Brain microvascular endothelial cell (primary cell): ENCODE data around the gene NAA38.

ENCODE experiments used
- DNase-seq: peaks from one replicate; pipeline ENCODE4 v3.0.0-alpha.2; 2020
- H3K27ac ChIP-seq: fragments of 250-450 bp; sonication (Bioruptor Pico); 2 replicates; pipeline ENCODE4 v1.5.1; 2020; ENCODE audit warnings: mild to moderate bottlenecking, moderate library complexity
- H3K27me3 ChIP-seq: fragments of 250-450 bp; sonication (Bioruptor Pico); replicated peaks from 2 replicates; pipeline ENCODE4 v1.5.1; 2020; ENCODE audit warnings: mild to moderate bottlenecking
- H3K36me3 ChIP-seq: fragments of 250-450 bp; sonication (Bioruptor Pico); replicated peaks from 2 replicates; pipeline ENCODE4 v1.5.1; 2020; ENCODE audit warnings: mild to moderate bottlenecking
- H3K4me3 ChIP-seq: 2 replicates; pipeline ENCODE4 v1.5.1; 2011; ENCODE audit warnings: low read depth, mild to moderate bottlenecking, control low read depth, low read length, moderate library complexity
- CTCF ChIP-seq: IDR thresholded peaks from 2 replicates; pipeline ENCODE4 v1.5.1; 2011; ENCODE audit warnings: low read depth, mild to moderate bottlenecking, moderate library complexity, low read length, control low read depth, inconsistent platforms; ENCODE audit errors: missing control alignments
- in situ Hi-C: cut with HindIII; loops from 2 replicates; pipeline ENCODE4 v1.10.0; 2017; ENCODE audit warnings: low sequenced_read_pairs, low pct_ligation_motif_present

The NAA38 gene

GRCh38 chr17:7887038-7887481 is 29.7 kb upstream of the NAA38 start:
- no peak for TF ChIP-seq CTCF
- in situ Hi-C loops, result no loop called here
- peak overlapping the region; percentile 71 for H3K27ac ChIP-seq
- peak overlapping the region; percentile 81 for H3K4me3 ChIP-seq
- H3K36me3 ChIP-seq, result peaks cover 15% of the 10 kb centered on the region
- H3K27me3 ChIP-seq, result no peaks in the 10 kb centered on the region
- DNase-seq, result no peak

- DNase-seq, result peak; percentile 21
- peak overlapping the region; percentile 81 for H3K4me3 ChIP-seq
- H3K36me3 ChIP-seq, result peaks cover 11% of the 10 kb centered on the region
- peak; percentile 41 for TF ChIP-seq CTCF
- peak overlapping the region; percentile 71 for H3K27ac ChIP-seq
- in situ Hi-C loops, result no loop called here
- no peaks in the 10 kb centered on the region for H3K27me3 ChIP-seq
Measured at GRCh38 chr17:7886227-7887037, 29.1 kb upstream of the NAA38 start.

GRCh38 chr17:7885367-7886226 is 28.2 kb upstream of the NAA38 start:
- no peak for TF ChIP-seq CTCF
- Histone ChIP-seq H3K27ac (peak overlapping the region; percentile 71), H3K4me3 (peak overlapping the region; percentile 81), H3K36me3 (peaks cover 6% of the 10 kb centered on the region), H3K27me3 (no peaks in the 10 kb centered on the region)
- in situ Hi-C loops, result no loop called here
- DNase-seq, result no peak

- Histone ChIP-seq H3K36me3 (peaks cover 7% of the 10 kb centered on the region), H3K27me3 (no peaks in the 10 kb centered on the region), H3K27ac (peak overlapping the region; percentile 61), H3K4me3 (peak overlapping the region; percentile 81)
- in situ Hi-C loops, result no loop called here
- no peak for DNase-seq
- no peak for TF ChIP-seq CTCF
Measured at GRCh38 chr17:7884581-7885366, 27.4 kb upstream of the NAA38 start.

GRCh38 chr17:7883781-7884386 is 26.5 kb upstream of the NAA38 start:
- TF ChIP-seq CTCF, result no peak
- no peaks in the 10 kb centered on the region for H3K27me3 ChIP-seq
- peak overlapping the region; percentile 32 for H3K27ac ChIP-seq
- no peak for DNase-seq
- H3K36me3 ChIP-seq, result peaks cover 10% of the 10 kb centered on the region
- H3K4me3 ChIP-seq, result peak overlapping the region; percentile 67
- in situ Hi-C loops, result no loop called here
